OCI-LY1 (cell line): ENCODE results near the gene CAT.
"Not testable (repeated sequence)": the region's sequence is repeated elsewhere in the genome, so short reads cannot be mapped to it uniquely, and the experiment has no call there.

Experiments
- H2AFZ ChIP-seq: fragments of 200-600 bp; sonication (generic), shearing (Covaris generic); 2 replicates; pipeline ENCODE4 v1.6.0; 2014; ENCODE audit warnings: antibody characterized with exemption, mild to moderate bottlenecking, low read length
- H3F3A ChIP-seq: fragments of 200-600 bp; sonication (generic), shearing (Covaris generic); 2 replicates; pipeline ENCODE4 v1.6.0; 2014; ENCODE audit warnings: mild to moderate bottlenecking, antibody characterized with exemption, low read length, moderate library complexity; ENCODE audit not compliant: insufficient read depth
- H3K27ac ChIP-seq: fragments of 200-600 bp; sonication (generic); 2 replicates; pipeline ENCODE4 v1.5.1; 2014; ENCODE audit warnings: low read length, mixed run types, mild to moderate bottlenecking, low read depth; ENCODE audit not compliant: poor library complexity, severe bottlenecking
- H3K27me3 ChIP-seq: fragments of 200-600 bp; sonication (generic); 2 replicates; pipeline ENCODE4 v1.6.0; 2014; ENCODE audit warnings: antibody characterized with exemption, mild to moderate bottlenecking, low read length, moderate library complexity; ENCODE audit not compliant: insufficient read depth
- H3K36me3 ChIP-seq: fragments of 200-600 bp; sonication (generic); 2 replicates; pipeline ENCODE4 v1.6.1; 2014; ENCODE audit warnings: mild to moderate bottlenecking, antibody characterized with exemption, low read length, moderate library complexity, mixed read lengths; ENCODE audit not compliant: insufficient read depth
- H3K4me1 ChIP-seq: fragments of 200-600 bp; sonication (generic); 2 replicates; pipeline ENCODE4 v1.5.1; 2014; ENCODE audit warnings: mild to moderate bottlenecking, low read length, moderate library complexity; ENCODE audit not compliant: insufficient read depth, severe bottlenecking
- H3K4me2 ChIP-seq: fragments of 200-600 bp; sonication (generic), shearing (Covaris generic); 2 replicates; pipeline ENCODE4 v1.6.1; 2014; ENCODE audit warnings: low read length
- H3K4me3 ChIP-seq: fragments of 200-600 bp; sonication (generic); 2 replicates; pipeline ENCODE4 v1.5.1; 2014; ENCODE audit warnings: low read length, low read depth, mild to moderate bottlenecking, mixed read lengths; ENCODE audit not compliant: poor library complexity, severe bottlenecking
- H3K79me2 ChIP-seq: fragments of 200-600 bp; shearing (Covaris generic); 2 replicates; pipeline ENCODE4 v1.6.1; 2016; ENCODE audit warnings: mixed run types, low read length, mixed read lengths; ENCODE audit not compliant: insufficient read depth
- H3K9ac ChIP-seq: fragments of 200-600 bp; sonication (generic), shearing (Covaris generic); 2 replicates; pipeline ENCODE4 v1.6.1; 2014; ENCODE audit warnings: mild to moderate bottlenecking, low read length, mixed read lengths
- H3K9me2 ChIP-seq: fragments of 200-600 bp; sonication (generic), shearing (Covaris generic); 2 replicates; pipeline ENCODE4 v1.6.1; 2014; ENCODE audit warnings: low read depth, mild to moderate bottlenecking, low read length, mixed read lengths
- H3K9me3 ChIP-seq: fragments of 200-600 bp; shearing (Covaris generic); 2 replicates; pipeline ENCODE4 v1.6.1; 2014; ENCODE audit warnings: low read length, mixed read lengths
- H4K20me1 ChIP-seq: fragments of 200-600 bp; sonication (generic), shearing (Covaris generic); 2 replicates; pipeline ENCODE4 v1.6.0; 2016; ENCODE audit warnings: mild to moderate bottlenecking, low read length; ENCODE audit not compliant: insufficient read depth
- EZH2 ChIP-seq: fragments of 200-600 bp; sonication (generic), shearing (Covaris generic); IDR thresholded peaks from 2 replicates; pipeline ENCODE4 v1.8.0; 2017; ENCODE audit warnings: borderline replicate concordance, mixed run types, mild to moderate bottlenecking, antibody characterized with exemption, low read length, moderate library complexity, mixed read lengths
- TF ChIP-seq, protein P1 (sequence below): fragments of 200-600 bp; sonication (generic), shearing (Covaris generic); IDR thresholded peaks from 2 replicates; pipeline ENCODE4 v1.5.1; 2017; ENCODE audit warnings: mild to moderate bottlenecking, antibody characterized with exemption, low read length, moderate library complexity, mixed read lengths

Gene CAT

DNA sequence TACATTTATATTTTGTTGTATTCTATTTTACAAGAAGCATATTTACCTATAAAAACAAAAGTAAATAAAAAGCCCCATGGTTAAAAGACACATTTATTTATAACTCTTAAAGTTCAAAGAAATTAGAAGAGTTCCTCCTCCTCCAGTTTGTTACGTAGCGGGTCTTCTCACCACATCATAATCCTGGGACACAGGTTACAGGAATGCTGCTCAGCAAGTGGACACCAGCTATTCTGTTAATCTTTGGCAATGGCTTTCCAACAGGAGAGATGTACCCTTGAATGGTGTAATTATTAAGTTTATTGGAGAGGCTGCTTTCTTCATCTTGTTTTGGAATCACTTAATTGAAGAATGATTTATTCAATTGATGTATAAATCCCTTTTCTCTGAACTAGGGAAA is 19.6 kb upstream of the CAT start:
- H3K4me2 ChIP-seq: no peak overlapping the region
- no peaks in the 10 kb centered on the region for H4K20me1 ChIP-seq
- no peaks in the 10 kb centered on the region for H3K27me3 ChIP-seq
- no peaks in the 10 kb centered on the region for H3K36me3 ChIP-seq
- H3K4me3 ChIP-seq: no peak overlapping the region
- no peak overlapping the region for H2AFZ ChIP-seq
- H3K79me2 ChIP-seq: no peaks in the 10 kb centered on the region
- H3K9ac ChIP-seq: no peak overlapping the region
- TF ChIP-seq EZH2: no peak
- TF ChIP-seq, protein P1, sequence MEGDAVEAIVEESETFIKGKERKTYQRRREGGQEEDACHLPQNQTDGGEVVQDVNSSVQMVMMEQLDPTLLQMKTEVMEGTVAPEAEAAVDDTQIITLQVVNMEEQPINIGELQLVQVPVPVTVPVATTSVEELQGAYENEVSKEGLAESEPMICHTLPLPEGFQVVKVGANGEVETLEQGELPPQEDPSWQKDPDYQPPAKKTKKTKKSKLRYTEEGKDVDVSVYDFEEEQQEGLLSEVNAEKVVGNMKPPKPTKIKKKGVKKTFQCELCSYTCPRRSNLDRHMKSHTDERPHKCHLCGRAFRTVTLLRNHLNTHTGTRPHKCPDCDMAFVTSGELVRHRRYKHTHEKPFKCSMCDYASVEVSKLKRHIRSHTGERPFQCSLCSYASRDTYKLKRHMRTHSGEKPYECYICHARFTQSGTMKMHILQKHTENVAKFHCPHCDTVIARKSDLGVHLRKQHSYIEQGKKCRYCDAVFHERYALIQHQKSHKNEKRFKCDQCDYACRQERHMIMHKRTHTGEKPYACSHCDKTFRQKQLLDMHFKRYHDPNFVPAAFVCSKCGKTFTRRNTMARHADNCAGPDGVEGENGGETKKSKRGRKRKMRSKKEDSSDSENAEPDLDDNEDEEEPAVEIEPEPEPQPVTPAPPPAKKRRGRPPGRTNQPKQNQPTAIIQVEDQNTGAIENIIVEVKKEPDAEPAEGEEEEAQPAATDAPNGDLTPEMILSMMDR: no peak
- no peaks in the 10 kb centered on the region for H3F3A ChIP-seq
- no peak overlapping the region for H3K27ac ChIP-seq
- no peaks in the 10 kb centered on the region for H3K9me3 ChIP-seq
- no peaks in the 10 kb centered on the region for H3K9me2 ChIP-seq
- H3K4me1 ChIP-seq: no peaks in the 10 kb centered on the region

DNA sequence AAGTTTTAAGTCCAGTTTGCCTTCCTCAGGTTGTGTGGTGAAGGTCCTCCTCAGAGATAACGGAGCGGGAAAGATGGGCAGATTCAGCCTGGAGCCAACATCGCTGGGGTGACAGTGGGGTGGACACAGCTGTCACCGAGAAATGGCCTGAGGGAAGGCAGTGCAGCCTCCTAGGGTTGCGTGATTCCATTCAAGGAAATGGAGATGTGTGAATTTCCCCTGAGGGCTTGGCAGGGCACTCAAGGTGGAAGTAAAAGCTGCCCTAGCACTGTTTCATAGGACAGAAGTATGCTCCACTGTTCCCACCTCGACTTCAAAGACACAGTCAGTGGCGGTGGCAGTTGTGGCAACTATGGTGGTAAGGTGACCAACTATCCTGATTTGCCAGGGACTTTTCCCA is 15.4 kb upstream of the CAT start:
- Histone ChIP-seq H3K4me2 (no peak overlapping the region), H3F3A (no peaks in the 10 kb centered on the region), H2AFZ (no peak overlapping the region), H3K27ac (no peak overlapping the region), H3K9me3 (no peaks in the 10 kb centered on the region), H3K9ac (no peak overlapping the region), H3K27me3 (no peaks in the 10 kb centered on the region), H3K36me3 (no peaks in the 10 kb centered on the region), H3K9me2 (no peaks in the 10 kb centered on the region), H4K20me1 (no peaks in the 10 kb centered on the region), H3K79me2 (no peaks in the 10 kb centered on the region), H3K4me3 (no peak overlapping the region), H3K4me1 (no peaks in the 10 kb centered on the region)
- TF ChIP-seq EZH2: no peak

DNA sequence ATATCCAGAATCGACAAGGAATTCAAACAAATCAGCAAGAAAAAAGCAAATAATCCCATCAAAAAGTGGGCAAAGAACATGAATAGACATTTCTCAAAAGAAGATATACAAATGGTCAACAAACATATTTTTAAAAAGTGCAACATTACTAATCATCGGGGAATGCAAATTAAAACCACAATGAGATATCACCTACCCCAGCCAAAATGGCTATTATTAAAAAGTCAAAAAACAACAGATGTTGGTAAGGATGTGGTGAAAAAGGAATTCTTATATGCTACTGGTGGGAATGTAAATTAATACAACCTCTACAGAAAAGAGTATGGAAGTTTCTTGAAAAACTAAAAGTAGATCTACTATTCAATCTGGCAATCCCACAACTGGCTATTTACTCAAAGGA is 13.9 kb upstream of the CAT start:
- H3K9me2 ChIP-seq, H2AFZ ChIP-seq, H3K79me2 ChIP-seq, H3K4me1 ChIP-seq, H3K9ac ChIP-seq, H3K36me3 ChIP-seq, H3K4me3 ChIP-seq, H4K20me1 ChIP-seq, H3F3A ChIP-seq, H3K9me3 ChIP-seq, H3K27ac ChIP-seq, H3K27me3 ChIP-seq, H3K4me2 ChIP-seq: not testable (repeated sequence)

DNA sequence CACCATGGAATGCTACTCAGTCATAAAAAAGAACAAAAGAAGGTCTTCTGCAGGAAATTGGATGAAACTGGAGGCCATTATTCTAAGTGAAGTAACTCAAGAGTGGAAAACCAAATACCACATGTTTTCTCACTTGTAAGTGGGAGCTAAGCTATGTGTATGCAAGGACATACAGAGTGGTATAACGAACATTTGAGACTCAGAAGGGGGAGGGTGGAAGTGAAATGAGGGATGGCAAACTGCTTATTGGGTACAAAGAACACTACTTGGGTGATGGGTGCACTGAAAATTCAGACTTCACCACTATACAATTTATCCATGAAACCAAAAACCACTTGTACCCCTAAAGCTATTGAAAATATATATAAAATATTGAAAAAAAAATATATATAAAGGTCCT is 13.4 kb upstream of the CAT start:
- no peaks in the 10 kb centered on the region for H3K9me3 ChIP-seq
- H4K20me1 ChIP-seq: no peaks in the 10 kb centered on the region
- H3K79me2 ChIP-seq: no peaks in the 10 kb centered on the region
- no peak overlapping the region for H3K9ac ChIP-seq
- no peaks in the 10 kb centered on the region for H3F3A ChIP-seq
- no peak overlapping the region for H3K4me3 ChIP-seq
- H3K27ac ChIP-seq: no peak overlapping the region
- H3K4me2 ChIP-seq: no peak overlapping the region
- H3K4me1 ChIP-seq: no peaks in the 10 kb centered on the region
- H3K27me3 ChIP-seq: no peaks in the 10 kb centered on the region
- no peaks in the 10 kb centered on the region for H3K36me3 ChIP-seq
- H2AFZ ChIP-seq: no peak overlapping the region
- H3K9me2 ChIP-seq: no peaks in the 10 kb centered on the region
- TF ChIP-seq, protein P1: no peak
- no peak for TF ChIP-seq EZH2
